CD4-positive, CD25-positive, alpha-beta regulatory T cell (primary cell): ENCODE measurements around the gene L3MBTL2. TPM values are rescaled to one million over a fixed set of nuclear protein-coding genes. Genes with fewer than 3 reads are reported as not detected.

Experiments used
- polyA plus RNA-seq, 4 donors: library from polyadenylated mRNA; unstranded; fragments of 300-500 nt; fragmentation: Illumina TruSeq; gene quantifications; one replicate each; pipeline ENCODE4 v1.2.3, GENCODE V29; 2021
- total RNA-seq: library from RNA; stranded (reverse); gene quantifications from one replicate; pipeline ENCODE4 v1.2.3, GENCODE V29; 2022

The L3MBTL2 gene
- total and polyA plus RNA-seq, 5 donors from 2014 or later = 26.9 to 35.0 (median 30.4) TPM

Other genes with a start within 250 kb of the L3MBTL2 start
- gene EP300, start 112.7 kb upstream of the L3MBTL2 start, total RNA-seq = 177 TPM
- gene EP300, start 112.7 kb upstream of the L3MBTL2 start, polyA plus RNA-seq = 10 to 100 TPM in 2 of 4 donors, 1 to 10 TPM in 2; 8.1 to 14.8 (median 10.7) TPM
- 1.2 TPM for gene CHADL, start 35.6 kb downstream of the L3MBTL2 start, total RNA-seq
- under 1 TPM; 0.22 to 0.58 (median 0.51) TPM for gene CHADL, start 35.6 kb downstream of the L3MBTL2 start, polyA plus RNA-seq
- 112 TPM for gene RANGAP1, start 80.9 kb downstream of the L3MBTL2 start, total RNA-seq
- gene RANGAP1, start 80.9 kb downstream of the L3MBTL2 start, polyA plus RNA-seq = 10 to 100 TPM; 19.9 to 26.6 (median 23.0) TPM
- gene ZC3H7B, start 96.2 kb downstream of the L3MBTL2 start, total RNA-seq = 39.3 TPM
- gene ZC3H7B, start 96.2 kb downstream of the L3MBTL2 start, polyA plus RNA-seq = 1 to 10 TPM in 3 of 4 donors, under 1 TPM in 1; 1.00 to 1.3 (median 1.3) TPM
- gene TEF, start 176.6 kb downstream of the L3MBTL2 start, total RNA-seq = 9.4 TPM
- gene TEF, start 176.6 kb downstream of the L3MBTL2 start, polyA plus RNA-seq = 1 to 10 TPM; 4.6 to 5.6 (median 5.1) TPM
- 32.0 TPM for gene TOB2, start 241.5 kb downstream of the L3MBTL2 start, total RNA-seq
- gene TOB2, start 241.5 kb downstream of the L3MBTL2 start, polyA plus RNA-seq = 10 to 100 TPM; 16.3 to 18.0 (median 17.6) TPM